ENCODE data around the gene GNMT. TPM values are rescaled to one million over a fixed set of nuclear protein-coding genes. Genes with fewer than 3 reads are reported as not detected.

GNMT gene
- total and polyA plus RNA-seq, 10 of the 15 experiments (the other 5 are each of a cell fraction or from before 2014, with no cell fraction given): 0.27 to 1.1 (median 0.39) TPM

DNA sequence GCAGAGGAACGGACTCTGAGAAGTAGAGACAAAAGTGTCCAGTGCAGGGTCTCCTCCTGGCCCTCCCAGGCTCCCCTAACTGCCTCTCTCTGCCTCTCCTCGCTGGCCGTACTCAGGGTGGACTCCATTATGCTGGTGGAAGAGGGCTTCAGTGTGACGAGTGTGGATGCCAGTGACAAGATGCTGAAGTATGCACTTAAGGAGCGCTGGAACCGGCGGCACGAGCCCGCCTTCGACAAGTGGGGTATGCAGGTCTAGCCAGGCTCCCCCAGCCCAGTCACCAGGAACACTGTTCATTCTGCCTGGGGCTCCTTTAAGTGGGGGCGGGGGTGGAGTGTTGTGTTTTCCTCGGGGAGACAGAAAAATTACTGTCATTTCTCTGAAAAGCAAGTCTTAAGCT, 1.5 kb downstream of the GNMT start:
- ATAC-seq: no peak
- H3K9me3 ChIP-seq (replicated peaks; ENCODE audit: control insufficient read depth, insufficient read depth, low read length): no peaks in the 10 kb centered on the region
- no TSS peak for BruUV-seq (replicated peaks)
- no peaks in the 10 kb centered on the region for H3K79me2 ChIP-seq (ENCODE audit: control insufficient read depth, insufficient read depth, low read length)
- no peak for FAIRE-seq
- H4K20me1 ChIP-seq (ENCODE audit: control insufficient read depth, insufficient read depth): no peaks in the 10 kb centered on the region
- POLR2A ChIA-PET: no interaction called here
- CTCF ChIA-PET: interaction anchor here (1.0 kb wide), 1 partner anchor 15 kb away, joined by 3 read pairs; no protein-coding TSS in a partner anchor
- intact Hi-C loops (cut with micrococcal nuclease; ENCODE audit: unreplicated experiment) (no loop called here), in situ Hi-C loops (cut with MboI) (no loop called here)
- SMC1A ChIA-PET (ENCODE audit: uncharacterized antibody, unreplicated experiment): no interaction called here
- no peak overlapping the region for H3K27ac ChIP-seq (ENCODE audit: control insufficient read depth, insufficient read depth)
- H3K9ac ChIP-seq (ENCODE audit: control insufficient read depth, insufficient read depth, low read length): no peak overlapping the region
- H3K4me2 ChIP-seq (ENCODE audit: control insufficient read depth, insufficient read depth): no peak overlapping the region
- RAD21 ChIA-PET (ENCODE audit: unreplicated experiment): no interaction called here
- no peaks in the 10 kb centered on the region for H3K4me1 ChIP-seq (ENCODE audit: control insufficient read depth, insufficient read depth, low read length)
- H2AFZ ChIP-seq (ENCODE audit: control insufficient read depth, low read depth, low read length): no peak overlapping the region
- no peaks in the 10 kb centered on the region for H3K27me3 ChIP-seq (replicated peaks in 1 of 2; ENCODE audit: control insufficient read depth in 2 of 2, insufficient read depth in 2 of 2, low read length in 1 of 2)
- no peaks in the 10 kb centered on the region; a peak in 1 of 4 replicates for H3K36me3 ChIP-seq (ENCODE audit: control insufficient read depth in 2 of 2, insufficient read depth in 2 of 2, low read length in 1 of 2)
- WGBS (ENCODE audit: insufficient coverage, insufficient replicate concordance, low lambda C conversion rate, missing lambda C conversion rate): 85% methylated on average over 12 of the region's 12 CpGs
- TF ChIP-seq, protein P1, sequence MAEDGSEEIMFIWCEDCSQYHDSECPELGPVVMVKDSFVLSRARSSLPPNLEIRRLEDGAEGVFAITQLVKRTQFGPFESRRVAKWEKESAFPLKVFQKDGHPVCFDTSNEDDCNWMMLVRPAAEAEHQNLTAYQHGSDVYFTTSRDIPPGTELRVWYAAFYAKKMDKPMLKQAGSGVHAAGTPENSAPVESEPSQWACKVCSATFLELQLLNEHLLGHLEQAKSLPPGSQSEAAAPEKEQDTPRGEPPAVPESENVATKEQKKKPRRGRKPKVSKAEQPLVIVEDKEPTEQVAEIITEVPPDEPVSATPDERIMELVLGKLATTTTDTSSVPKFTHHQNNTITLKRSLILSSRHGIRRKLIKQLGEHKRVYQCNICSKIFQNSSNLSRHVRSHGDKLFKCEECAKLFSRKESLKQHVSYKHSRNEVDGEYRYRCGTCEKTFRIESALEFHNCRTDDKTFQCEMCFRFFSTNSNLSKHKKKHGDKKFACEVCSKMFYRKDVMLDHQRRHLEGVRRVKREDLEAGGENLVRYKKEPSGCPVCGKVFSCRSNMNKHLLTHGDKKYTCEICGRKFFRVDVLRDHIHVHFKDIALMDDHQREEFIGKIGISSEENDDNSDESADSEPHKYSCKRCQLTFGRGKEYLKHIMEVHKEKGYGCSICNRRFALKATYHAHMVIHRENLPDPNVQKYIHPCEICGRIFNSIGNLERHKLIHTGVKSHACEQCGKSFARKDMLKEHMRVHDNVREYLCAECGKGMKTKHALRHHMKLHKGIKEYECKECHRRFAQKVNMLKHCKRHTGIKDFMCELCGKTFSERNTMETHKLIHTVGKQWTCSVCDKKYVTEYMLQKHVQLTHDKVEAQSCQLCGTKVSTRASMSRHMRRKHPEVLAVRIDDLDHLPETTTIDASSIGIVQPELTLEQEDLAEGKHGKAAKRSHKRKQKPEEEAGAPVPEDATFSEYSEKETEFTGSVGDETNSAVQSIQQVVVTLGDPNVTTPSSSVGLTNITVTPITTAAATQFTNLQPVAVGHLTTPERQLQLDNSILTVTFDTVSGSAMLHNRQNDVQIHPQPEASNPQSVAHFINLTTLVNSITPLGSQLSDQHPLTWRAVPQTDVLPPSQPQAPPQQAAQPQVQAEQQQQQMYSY (CRISPR knock-in tag; IDR thresholded peaks at IDR 0.05): no peak
- TF ChIP-seq KDM1A (IDR thresholded peaks at IDR 0.05; ENCODE audit: borderline replicate concordance): no peak
- no peak for TF ChIP-seq TCF3 (IDR thresholded peaks at IDR 0.05; ENCODE audit: borderline replicate concordance, insufficient read depth, low read depth, low read length)
- no peak for TF ChIP-seq ZNF622 (IDR thresholded peaks at IDR 0.05)
- TF ChIP-seq RAD21 (IDR thresholded peaks at IDR 0.05; ENCODE audit: insufficient read depth, low read depth, low read length): no peak
- no peak for TF ChIP-seq EGR1 (IDR thresholded peaks at IDR 0.05; ENCODE audit: borderline replicate concordance in 1 of 2, low read depth in 2 of 2, low read length in 2 of 2)
- TF ChIP-seq SMAD1 (IDR thresholded peaks at IDR 0.05; ENCODE audit: low read depth, partially characterized antibody): no peak
- TF ChIP-seq HDAC6 (IDR thresholded peaks at IDR 0.05; ENCODE audit: unreplicated experiment): no peak
- TF ChIP-seq IRF4 (IDR thresholded peaks at IDR 0.05; ENCODE audit: low read depth, low read length): no peak
- no peak for TF ChIP-seq STAT3 (IDR thresholded peaks at IDR 0.05; ENCODE audit: low read depth, low read length)
- TF ChIP-seq CEBPB (IDR thresholded peaks at IDR 0.05; ENCODE audit: borderline replicate concordance in 1 of 2, low read depth in 2 of 2, low read length in 2 of 2): no peak
- TF ChIP-seq, protein P2, sequence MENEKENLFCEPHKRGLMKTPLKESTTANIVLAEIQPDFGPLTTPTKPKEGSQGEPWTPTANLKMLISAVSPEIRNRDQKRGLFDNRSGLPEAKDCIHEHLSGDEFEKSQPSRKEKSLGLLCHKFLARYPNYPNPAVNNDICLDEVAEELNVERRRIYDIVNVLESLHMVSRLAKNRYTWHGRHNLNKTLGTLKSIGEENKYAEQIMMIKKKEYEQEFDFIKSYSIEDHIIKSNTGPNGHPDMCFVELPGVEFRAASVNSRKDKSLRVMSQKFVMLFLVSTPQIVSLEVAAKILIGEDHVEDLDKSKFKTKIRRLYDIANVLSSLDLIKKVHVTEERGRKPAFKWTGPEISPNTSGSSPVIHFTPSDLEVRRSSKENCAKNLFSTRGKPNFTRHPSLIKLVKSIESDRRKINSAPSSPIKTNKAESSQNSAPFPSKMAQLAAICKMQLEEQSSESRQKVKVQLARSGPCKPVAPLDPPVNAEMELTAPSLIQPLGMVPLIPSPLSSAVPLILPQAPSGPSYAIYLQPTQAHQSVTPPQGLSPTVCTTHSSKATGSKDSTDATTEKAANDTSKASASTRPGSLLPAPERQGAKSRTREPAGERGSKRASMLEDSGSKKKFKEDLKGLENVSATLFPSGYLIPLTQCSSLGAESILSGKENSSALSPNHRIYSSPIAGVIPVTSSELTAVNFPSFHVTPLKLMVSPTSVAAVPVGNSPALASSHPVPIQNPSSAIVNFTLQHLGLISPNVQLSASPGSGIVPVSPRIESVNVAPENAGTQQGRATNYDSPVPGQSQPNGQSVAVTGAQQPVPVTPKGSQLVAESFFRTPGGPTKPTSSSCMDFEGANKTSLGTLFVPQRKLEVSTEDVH (IDR thresholded peaks at IDR 0.05; ENCODE audit: low read depth, partially characterized antibody): no peak
- TF ChIP-seq, protein P3, sequence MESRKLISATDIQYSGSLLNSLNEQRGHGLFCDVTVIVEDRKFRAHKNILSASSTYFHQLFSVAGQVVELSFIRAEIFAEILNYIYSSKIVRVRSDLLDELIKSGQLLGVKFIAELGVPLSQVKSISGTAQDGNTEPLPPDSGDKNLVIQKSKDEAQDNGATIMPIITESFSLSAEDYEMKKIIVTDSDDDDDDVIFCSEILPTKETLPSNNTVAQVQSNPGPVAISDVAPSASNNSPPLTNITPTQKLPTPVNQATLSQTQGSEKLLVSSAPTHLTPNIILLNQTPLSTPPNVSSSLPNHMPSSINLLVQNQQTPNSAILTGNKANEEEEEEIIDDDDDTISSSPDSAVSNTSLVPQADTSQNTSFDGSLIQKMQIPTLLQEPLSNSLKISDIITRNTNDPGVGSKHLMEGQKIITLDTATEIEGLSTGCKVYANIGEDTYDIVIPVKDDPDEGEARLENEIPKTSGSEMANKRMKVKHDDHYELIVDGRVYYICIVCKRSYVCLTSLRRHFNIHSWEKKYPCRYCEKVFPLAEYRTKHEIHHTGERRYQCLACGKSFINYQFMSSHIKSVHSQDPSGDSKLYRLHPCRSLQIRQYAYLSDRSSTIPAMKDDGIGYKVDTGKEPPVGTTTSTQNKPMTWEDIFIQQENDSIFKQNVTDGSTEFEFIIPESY (IDR thresholded peaks at IDR 0.05): no peak
- TF ChIP-seq RAD51 (IDR thresholded peaks at IDR 0.05): no peak
- no peak for TF ChIP-seq SIX5 (IDR thresholded peaks at IDR 0.05; ENCODE audit: low read depth, low read length, severe bottlenecking)
- H3K4me3 ChIP-seq: no peak overlapping the region
- no peak for DNase-seq (ENCODE audit: low read depth, low spot score)
